A549 (cell line): ENCODE data around the gene TFDP1. TPM values are rescaled to one million over a fixed set of nuclear protein-coding genes. Genes with fewer than 3 reads are reported as not detected.

Experiments
- ATAC-seq, 2 experiments: fragments of 200-7000 bp in 1 of 2; fragments of >200 bp in 1 of 2; cut with Nextera tagmentation in 1 of 2; cut with Tn5 transposase in 1 of 2; 3 replicates each; pipeline versions ENCODE4 v1.8.0 to v1.9.1; 2018 to 2020; ENCODE audit warnings: mild to moderate bottlenecking in 1 of 2, moderate library complexity in 1 of 2
- CTCF ChIA-PET: fragments of 300-600 bp; sonication (Branson Sonifier 250); formaldehyde crosslinking; extraction: SDS; loops from one replicate; lab custom pipeline; 2021; ENCODE audit warnings: antibody characterized with exemption, inconsistent platforms; lab: Yijun Ruan, JAX
- POLR2A ChIA-PET: fragments of 350-600 bp; formaldehyde crosslinking; extraction: SDS; loops from one replicate; lab custom pipeline; 2021; ENCODE audit warnings: antibody characterized with exemption, inconsistent platforms; lab: Yijun Ruan, JAX
- DNase-seq, 2 experiments: peaks; one replicate each; pipeline versions ENCODE4 v3.0.0 to v3.0.0-alpha.2; 2011 to 2016; ENCODE audit warnings: low read depth in 1 of 2, low spot score in 1 of 2
- FAIRE-seq: peaks from 2 replicates; lab custom pipeline; 2011; peaks lifted over from hg19 to GRCh38; lab: Jason Lieb, UNC
- H3K27ac ChIP-seq, 2 experiments: fragments of >200 bp; sonication (Bioruptor Twin); formaldehyde crosslinking; 3 replicates each; pipeline ENCODE4 v1.5.1; 2016 to 2017
- H3K4me1 ChIP-seq: fragments of >200 bp; sonication (Bioruptor Twin); formaldehyde crosslinking; 3 replicates; pipeline ENCODE4 v1.6.1; 2016
- H3K4me2 ChIP-seq: fragments of >200 bp; sonication (Bioruptor Twin); formaldehyde crosslinking; 3 replicates; pipeline ENCODE4 v1.6.1; 2016
- H3K4me3 ChIP-seq: fragments of >200 bp; sonication (Bioruptor Twin); formaldehyde crosslinking; 3 replicates; pipeline ENCODE4 v1.5.1; 2016
- H3K9me3 ChIP-seq: fragments of >200 bp; sonication (Bioruptor Twin); formaldehyde crosslinking; 3 replicates; pipeline ENCODE4 v1.6.1; 2016
- BHLHE40 ChIP-seq: IDR thresholded peaks from 2 replicates; pipeline ENCODE4 v1.6.1; 2012; ENCODE audit warnings: low read depth, low read length, inconsistent platforms
- CHD2 ChIP-seq: fragments of 150-350 bp; IDR thresholded peaks from 2 replicates; pipeline ENCODE4 v1.6.1; 2014; ENCODE audit warnings: low read length; ENCODE audit not compliant: partially characterized antibody
- EHMT2 ChIP-seq: fragments of 200-600 bp; sonication (generic); IDR thresholded peaks from 2 replicates; pipeline ENCODE4 v1.6.1; 2016; ENCODE audit warnings: antibody characterized with exemption, low read depth, mild to moderate bottlenecking, moderate library complexity
- GATA3 ChIP-seq: IDR thresholded peaks from 2 replicates; pipeline ENCODE4 v1.6.1; 2012; ENCODE audit warnings: borderline replicate concordance
- JUNB ChIP-seq: fragments of >200 bp; sonication (Bioruptor Twin); formaldehyde crosslinking; IDR thresholded peaks from 2 replicates; pipeline ENCODE4 v1.6.1; 2016
- MAFK ChIP-seq: fragments of 450-650 bp; IDR thresholded peaks from 2 replicates; pipeline ENCODE4 v1.6.1; 2014; ENCODE audit not compliant: partially characterized antibody
- NPAS2 ChIP-seq: fragments of 250-450 bp; sonication (Bioruptor Pico); IDR thresholded peaks from 2 replicates; pipeline ENCODE4 v1.8.0; 2022; ENCODE audit warnings: mild to moderate bottlenecking, moderate library complexity, borderline replicate concordance
- POLR2AphosphoS2 ChIP-seq: conservative IDR thresholded peaks from 2 replicates; pipeline ENCODE4 v1.6.1; 2012; ENCODE audit warnings: low read length, improper control_type of control experiment, inconsistent platforms
- RAD21 ChIP-seq, 2 experiments: fragments of >200 bp in 1 of 2; sonication (Bioruptor Twin) in 1 of 2; formaldehyde crosslinking in 1 of 2; IDR thresholded peaks in 1 of 2; conservative IDR thresholded peaks in 1 of 2; 2 replicates in 1 of 2; 3 replicates in 1 of 2; pipeline ENCODE4 v1.6.1; 2012 to 2018; ENCODE audit warnings: inconsistent platforms in 1 of 2
- RFX5 ChIP-seq: fragments of 450-650 bp; IDR thresholded peaks from 2 replicates; pipeline ENCODE4 v1.7.1; 2014; ENCODE audit warnings: antibody characterized with exemption, mild to moderate bottlenecking, moderate library complexity
- TFCP2L1 ChIP-seq: fragments of 250-450 bp; sonication (Bioruptor Pico); IDR thresholded peaks from 2 replicates; pipeline ENCODE4 v1.5.0; 2021; ENCODE audit warnings: mild to moderate bottlenecking
- ZNF302 ChIP-seq: fragments of 250-450 bp; sonication (Bioruptor Pico); IDR thresholded peaks from 2 replicates; pipeline ENCODE4 v1.9.0; 2021; ENCODE audit warnings: inconsistent platforms, mild to moderate bottlenecking, moderate library complexity
- WGBS: methylation state at CpG from one replicate; pipeline ENCODE4 v1.1.6; 2017; ENCODE audit errors: missing lambda C conversion rate; 5-methylcytosine and 5-hydroxymethylcytosine counted together
- polyA plus RNA-seq, 4 experiments: library from polyadenylated mRNA; depleted of rRNA in 3 of 4; stranded (reverse); fragments of >200 nt; fragmentation: RNase III in 1 of 4; extraction: RNeasy Plus Mini Kit Qiagen cat#74134 plus additional on column Dnase treatment in 1 of 4; gene quantifications; 2 replicates in 3 of 4; 3 replicates in 1 of 4; pipeline ENCODE4 v1.2.3, GENCODE V29; 2011 to 2017
- TF ChIP-seq, protein P1 (sequence below): fragments of 250-450 bp; sonication (Bioruptor Pico); IDR thresholded peaks from 2 replicates; pipeline ENCODE4 v1.5.0; 2020; ENCODE audit warnings: low read depth, mild to moderate bottlenecking, moderate library complexity
- TF ChIP-seq, protein P2 (sequence below): IDR thresholded peaks from 2 replicates; pipeline ENCODE4 v1.6.1; 2012
- TF ChIP-seq, protein P3 (sequence below): fragments of >200 bp; sonication (Bioruptor Twin); formaldehyde crosslinking; IDR thresholded peaks from 3 replicates; pipeline ENCODE4 v1.5.1; 2016
- TF ChIP-seq, protein P4 (sequence below): fragments of 150-350 bp; IDR thresholded peaks from 2 replicates; pipeline ENCODE4 v1.6.1; 2014; ENCODE audit warnings: low read depth, mild to moderate bottlenecking, low read length

The TFDP1 gene
- polyA plus RNA-seq, 2 of the 4 experiments (the other 2 are of a cell fraction): 73.2 to 88.4 TPM

DNA sequence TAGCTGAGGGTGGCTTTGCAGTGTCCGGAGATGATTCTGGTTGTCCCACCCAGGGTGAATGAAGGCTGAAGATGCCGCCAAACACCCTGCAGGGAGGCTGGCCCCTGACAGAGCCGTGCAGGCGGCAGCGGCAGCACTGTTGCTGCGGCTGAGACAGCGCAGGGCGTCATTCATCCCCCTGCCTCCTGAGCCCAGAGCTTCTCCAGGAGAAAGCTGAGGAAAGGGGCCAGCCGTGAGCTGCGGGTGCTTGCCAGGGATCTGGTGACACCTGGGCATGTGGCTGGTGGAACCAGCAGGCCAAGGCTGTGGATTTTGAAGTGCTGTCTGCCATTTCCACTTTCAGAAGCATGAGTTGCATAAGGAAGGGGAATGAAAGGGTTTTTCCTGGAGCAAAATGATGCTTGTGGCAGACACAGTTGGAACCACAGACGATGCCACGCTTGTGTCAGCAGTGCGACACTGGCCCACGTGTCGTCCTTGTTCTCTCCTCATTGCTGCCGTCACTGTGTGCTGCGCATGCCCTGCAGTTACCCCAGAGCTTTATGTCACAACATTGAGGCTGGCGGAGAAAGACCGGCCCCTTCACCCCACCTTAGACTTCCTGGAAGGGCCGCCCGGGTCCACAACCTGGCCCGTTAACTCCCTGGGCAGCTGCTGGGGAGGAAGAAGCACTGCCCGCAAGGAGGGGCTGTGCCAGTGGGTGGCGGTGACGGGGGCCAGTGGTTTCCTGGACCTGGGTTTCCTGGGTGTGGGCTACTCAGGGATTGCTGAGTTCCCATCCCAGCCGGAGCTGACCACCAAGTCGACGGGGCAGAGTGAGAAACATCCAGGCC is 22.7 kb downstream of the TFDP1 start:
- ChIA-PET POLR2A (no interaction called here), CTCF (no interaction called here)
- no peak; a peak in 1 of 6 replicates for ATAC-seq
- DNase-seq: no peak
- H3K4me2 ChIP-seq: no peak overlapping the region
- H3K9me3 ChIP-seq: no peaks in the 10 kb centered on the region
- H3K4me1 ChIP-seq: no peaks in the 10 kb centered on the region
- H3K27ac ChIP-seq: no peak overlapping the region
- H3K4me3 ChIP-seq: no peak overlapping the region
- FAIRE-seq: no peak
- WGBS: 89% methylated on average over 19 of the region's 28 CpGs
- TF ChIP-seq EHMT2 (no peak), TFCP2L1 (CRISPR knock-in tag) (no peak), GATA3 (no peak), JUNB (no peak), RAD21 (conservative IDR thresholded peaks at IDR 0.05 in 1 of 2, IDR thresholded peaks at IDR 0.05 in 1 of 2) (no peak), BHLHE40 (no peak), CHD2 (no peak)
- TF ChIP-seq, protein P1, sequence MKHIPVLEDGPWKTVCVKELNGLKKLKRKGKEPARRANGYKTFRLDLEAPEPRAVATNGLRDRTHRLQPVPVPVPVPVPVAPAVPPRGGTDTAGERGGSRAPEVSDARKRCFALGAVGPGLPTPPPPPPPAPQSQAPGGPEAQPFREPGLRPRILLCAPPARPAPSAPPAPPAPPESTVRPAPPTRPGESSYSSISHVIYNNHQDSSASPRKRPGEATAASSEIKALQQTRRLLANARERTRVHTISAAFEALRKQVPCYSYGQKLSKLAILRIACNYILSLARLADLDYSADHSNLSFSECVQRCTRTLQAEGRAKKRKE (CRISPR knock-in tag): no peak
- TF ChIP-seq, protein P2, sequence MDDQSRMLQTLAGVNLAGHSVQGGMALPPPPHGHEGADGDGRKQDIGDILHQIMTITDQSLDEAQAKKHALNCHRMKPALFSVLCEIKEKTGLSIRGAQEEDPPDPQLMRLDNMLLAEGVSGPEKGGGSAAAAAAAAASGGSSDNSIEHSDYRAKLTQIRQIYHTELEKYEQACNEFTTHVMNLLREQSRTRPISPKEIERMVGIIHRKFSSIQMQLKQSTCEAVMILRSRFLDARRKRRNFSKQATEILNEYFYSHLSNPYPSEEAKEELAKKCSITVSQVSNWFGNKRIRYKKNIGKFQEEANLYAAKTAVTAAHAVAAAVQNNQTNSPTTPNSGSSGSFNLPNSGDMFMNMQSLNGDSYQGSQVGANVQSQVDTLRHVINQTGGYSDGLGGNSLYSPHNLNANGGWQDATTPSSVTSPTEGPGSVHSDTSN: no peak

DNA sequence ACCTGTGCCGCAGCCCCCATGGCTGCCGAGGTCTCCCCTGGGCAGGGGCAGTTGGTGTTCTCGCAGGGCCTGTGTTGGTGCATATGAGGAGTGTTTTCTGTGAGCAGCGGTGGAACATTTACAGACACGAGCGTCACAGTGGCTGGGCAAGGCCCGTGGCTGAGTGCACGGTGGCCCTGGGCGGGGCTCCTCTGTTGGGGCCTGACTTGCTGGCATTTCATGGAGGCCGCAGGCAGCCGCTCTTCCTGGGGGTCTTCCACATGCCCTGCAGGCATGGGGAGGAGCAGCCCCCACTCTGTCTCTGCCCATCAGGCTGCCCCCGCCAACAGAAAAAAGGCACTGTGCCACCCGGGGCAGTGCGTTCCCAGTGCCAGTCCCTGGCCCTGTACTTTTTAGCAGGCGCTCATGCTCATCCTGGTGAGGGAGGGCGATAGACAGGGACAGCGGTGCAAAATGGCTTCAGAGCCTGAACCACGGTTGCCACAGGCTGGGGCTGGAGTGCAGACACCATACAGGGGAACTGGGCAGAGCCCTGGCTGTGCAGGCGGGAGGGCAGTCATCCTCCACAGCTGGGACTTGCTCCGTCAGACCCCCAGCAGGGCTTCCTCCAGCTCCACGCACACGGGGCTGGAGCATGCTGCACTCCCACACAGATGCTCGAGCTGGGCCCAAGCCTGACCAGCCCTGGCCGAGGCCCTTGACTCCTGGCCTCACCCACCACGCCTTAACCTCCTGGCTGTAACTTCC is 23.5 kb downstream of the TFDP1 start:
- DNase-seq: no peak
- POLR2A ChIA-PET: no interaction called here
- TF ChIP-seq GATA3 (no peak), MAFK (no peak), RFX5 (no peak), ZNF302 (no peak), NPAS2 (CRISPR knock-in tag) (no peak), POLR2AphosphoS2 (no peak), RAD21 (conservative IDR thresholded peaks at IDR 0.05 in 1 of 2, IDR thresholded peaks at IDR 0.05 in 1 of 2) (no peak)
- TF ChIP-seq, protein P3, sequence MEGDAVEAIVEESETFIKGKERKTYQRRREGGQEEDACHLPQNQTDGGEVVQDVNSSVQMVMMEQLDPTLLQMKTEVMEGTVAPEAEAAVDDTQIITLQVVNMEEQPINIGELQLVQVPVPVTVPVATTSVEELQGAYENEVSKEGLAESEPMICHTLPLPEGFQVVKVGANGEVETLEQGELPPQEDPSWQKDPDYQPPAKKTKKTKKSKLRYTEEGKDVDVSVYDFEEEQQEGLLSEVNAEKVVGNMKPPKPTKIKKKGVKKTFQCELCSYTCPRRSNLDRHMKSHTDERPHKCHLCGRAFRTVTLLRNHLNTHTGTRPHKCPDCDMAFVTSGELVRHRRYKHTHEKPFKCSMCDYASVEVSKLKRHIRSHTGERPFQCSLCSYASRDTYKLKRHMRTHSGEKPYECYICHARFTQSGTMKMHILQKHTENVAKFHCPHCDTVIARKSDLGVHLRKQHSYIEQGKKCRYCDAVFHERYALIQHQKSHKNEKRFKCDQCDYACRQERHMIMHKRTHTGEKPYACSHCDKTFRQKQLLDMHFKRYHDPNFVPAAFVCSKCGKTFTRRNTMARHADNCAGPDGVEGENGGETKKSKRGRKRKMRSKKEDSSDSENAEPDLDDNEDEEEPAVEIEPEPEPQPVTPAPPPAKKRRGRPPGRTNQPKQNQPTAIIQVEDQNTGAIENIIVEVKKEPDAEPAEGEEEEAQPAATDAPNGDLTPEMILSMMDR: no peak
- TF ChIP-seq, protein P4, sequence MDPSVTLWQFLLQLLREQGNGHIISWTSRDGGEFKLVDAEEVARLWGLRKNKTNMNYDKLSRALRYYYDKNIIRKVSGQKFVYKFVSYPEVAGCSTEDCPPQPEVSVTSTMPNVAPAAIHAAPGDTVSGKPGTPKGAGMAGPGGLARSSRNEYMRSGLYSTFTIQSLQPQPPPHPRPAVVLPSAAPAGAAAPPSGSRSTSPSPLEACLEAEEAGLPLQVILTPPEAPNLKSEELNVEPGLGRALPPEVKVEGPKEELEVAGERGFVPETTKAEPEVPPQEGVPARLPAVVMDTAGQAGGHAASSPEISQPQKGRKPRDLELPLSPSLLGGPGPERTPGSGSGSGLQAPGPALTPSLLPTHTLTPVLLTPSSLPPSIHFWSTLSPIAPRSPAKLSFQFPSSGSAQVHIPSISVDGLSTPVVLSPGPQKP: no peak
- H3K9me3 ChIP-seq: no peaks in the 10 kb centered on the region
- no peak; a peak in 1 of 6 replicates for ATAC-seq
- H3K4me3 ChIP-seq: no peak overlapping the region
- no peak overlapping the region for H3K27ac ChIP-seq
- no peak overlapping the region for H3K4me2 ChIP-seq
- H3K4me1 ChIP-seq: no peaks in the 10 kb centered on the region
- no peak for FAIRE-seq
- CTCF ChIA-PET: no interaction called here
- WGBS: 93% methylated on average over 12 of the region's 25 CpGs
